SK-N-SH treated with all-trans-retinoic acid at 6 μM for 48 hours (cell line): ENCODE measurements around the gene PIGL.

Experiments used
- ISL1 ChIP-seq: fragments of 250-450 bp; sonication (Bioruptor Pico); IDR thresholded peaks from 2 replicates; pipeline ENCODE4 v2.1.2; 2022; ENCODE audit warnings: mild to moderate bottlenecking, moderate library complexity
- SNAI2 ChIP-seq: fragments of 250-450 bp; sonication (Bioruptor Pico); IDR thresholded peaks from 2 replicates; pipeline ENCODE4 v1.5.0; 2020; ENCODE audit warnings: mild to moderate bottlenecking, moderate library complexity
- TCF4 ChIP-seq: fragments of 250-450 bp; sonication (Bioruptor Pico); IDR thresholded peaks from 2 replicates; pipeline ENCODE4 v1.8.0; 2021; ENCODE audit warnings: mild to moderate bottlenecking, moderate library complexity, borderline replicate concordance
- TOX ChIP-seq: fragments of 250-450 bp; sonication (Bioruptor Pico); IDR thresholded peaks from 2 replicates; pipeline ENCODE4 v1.8.0; 2021; ENCODE audit warnings: mild to moderate bottlenecking, moderate library complexity, borderline replicate concordance
- ZNF565 ChIP-seq: fragments of 450-650 bp; formaldehyde crosslinking; conservative IDR thresholded peaks from 2 replicates; pipeline ENCODE4 v1.5.0; 2020; ENCODE audit warnings: low read depth, mild to moderate bottlenecking, moderate library complexity
- ZNF8 ChIP-seq: fragments of 450-650 bp; formaldehyde crosslinking; IDR thresholded peaks from 2 replicates; pipeline ENCODE4 v1.5.0; 2020; ENCODE audit warnings: mild to moderate bottlenecking, moderate library complexity
- TF ChIP-seq, protein P1 (sequence below): fragments of 250-450 bp; sonication (Bioruptor Pico); IDR thresholded peaks from 2 replicates; pipeline ENCODE4 v1.8.0; 2021; ENCODE audit warnings: low read depth, mild to moderate bottlenecking, moderate library complexity, borderline replicate concordance
- TF ChIP-seq, protein P2 (sequence below): fragments of 250-450 bp; sonication (Bioruptor Pico); IDR thresholded peaks from 2 replicates; pipeline ENCODE4 v1.5.1; 2021; ENCODE audit warnings: mild to moderate bottlenecking, moderate library complexity
- TF ChIP-seq, protein P3 (sequence below): fragments of 250-450 bp; sonication (Bioruptor Pico); IDR thresholded peaks from 2 replicates; pipeline ENCODE4 v1.5.0; 2020; ENCODE audit warnings: mild to moderate bottlenecking, moderate library complexity
- TF ChIP-seq, protein P4 (sequence below): fragments of 250-450 bp; sonication (Bioruptor Pico); IDR thresholded peaks from 2 replicates; pipeline ENCODE4 v1.8.0; 2020; ENCODE audit warnings: mild to moderate bottlenecking, moderate library complexity, borderline replicate concordance

DNA sequence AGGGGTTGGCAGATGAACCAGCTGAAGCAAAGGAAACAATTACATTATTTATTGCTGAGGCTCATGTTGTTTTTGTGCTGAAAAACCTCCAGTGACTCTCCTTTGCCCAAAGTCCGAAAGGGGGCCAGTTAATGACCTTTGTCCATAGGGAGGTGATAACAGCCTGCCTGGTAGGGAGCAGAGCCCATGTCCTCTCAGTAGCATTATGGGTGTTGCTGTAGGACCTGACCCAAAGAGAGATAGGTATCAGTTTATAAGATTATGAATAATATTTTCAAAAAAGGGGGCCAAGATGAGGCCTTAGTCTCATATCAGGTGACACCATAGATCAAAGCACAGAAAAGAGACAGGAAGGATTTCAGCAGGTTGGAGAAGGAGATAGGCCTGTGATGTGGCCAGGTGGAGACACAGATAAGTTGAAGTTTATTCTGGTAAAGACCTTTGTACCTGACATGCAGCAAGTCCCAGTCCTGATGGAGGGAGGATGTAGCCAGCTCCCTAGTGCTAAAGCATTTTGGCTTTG, 81.2 kb downstream of the PIGL start:
- TF ChIP-seq, protein P1, sequence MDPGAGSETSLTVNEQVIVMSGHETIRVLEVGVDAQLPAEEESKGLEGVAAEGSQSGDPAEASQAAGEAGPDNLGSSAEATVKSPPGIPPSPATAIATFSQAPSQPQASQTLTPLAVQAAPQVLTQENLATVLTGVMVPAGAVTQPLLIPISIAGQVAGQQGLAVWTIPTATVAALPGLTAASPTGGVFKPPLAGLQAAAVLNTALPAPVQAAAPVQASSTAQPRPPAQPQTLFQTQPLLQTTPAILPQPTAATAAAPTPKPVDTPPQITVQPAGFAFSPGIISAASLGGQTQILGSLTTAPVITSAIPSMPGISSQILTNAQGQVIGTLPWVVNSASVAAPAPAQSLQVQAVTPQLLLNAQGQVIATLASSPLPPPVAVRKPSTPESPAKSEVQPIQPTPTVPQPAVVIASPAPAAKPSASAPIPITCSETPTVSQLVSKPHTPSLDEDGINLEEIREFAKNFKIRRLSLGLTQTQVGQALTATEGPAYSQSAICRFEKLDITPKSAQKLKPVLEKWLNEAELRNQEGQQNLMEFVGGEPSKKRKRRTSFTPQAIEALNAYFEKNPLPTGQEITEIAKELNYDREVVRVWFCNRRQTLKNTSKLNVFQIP, result no peak
- TF ChIP-seq SNAI2 (CRISPR knock-in tag) (no peak), ISL1 (CRISPR knock-in tag) (no peak), TCF4 (CRISPR knock-in tag) (no peak), TOX (CRISPR knock-in tag) (no peak), ZNF565 (CRISPR knock-in tag) (no peak), ZNF8 (CRISPR knock-in tag) (no peak)
- TF ChIP-seq, protein P2, sequence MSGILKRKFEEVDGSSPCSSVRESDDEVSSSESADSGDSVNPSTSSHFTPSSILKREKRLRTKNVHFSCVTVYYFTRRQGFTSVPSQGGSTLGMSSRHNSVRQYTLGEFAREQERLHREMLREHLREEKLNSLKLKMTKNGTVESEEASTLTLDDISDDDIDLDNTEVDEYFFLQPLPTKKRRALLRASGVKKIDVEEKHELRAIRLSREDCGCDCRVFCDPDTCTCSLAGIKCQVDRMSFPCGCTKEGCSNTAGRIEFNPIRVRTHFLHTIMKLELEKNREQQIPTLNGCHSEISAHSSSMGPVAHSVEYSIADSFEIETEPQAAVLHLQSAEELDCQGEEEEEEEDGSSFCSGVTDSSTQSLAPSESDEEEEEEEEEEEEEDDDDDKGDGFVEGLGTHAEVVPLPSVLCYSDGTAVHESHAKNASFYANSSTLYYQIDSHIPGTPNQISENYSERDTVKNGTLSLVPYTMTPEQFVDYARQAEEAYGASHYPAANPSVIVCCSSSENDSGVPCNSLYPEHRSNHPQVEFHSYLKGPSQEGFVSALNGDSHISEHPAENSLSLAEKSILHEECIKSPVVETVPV (CRISPR knock-in tag), result no peak
- TF ChIP-seq, protein P3, sequence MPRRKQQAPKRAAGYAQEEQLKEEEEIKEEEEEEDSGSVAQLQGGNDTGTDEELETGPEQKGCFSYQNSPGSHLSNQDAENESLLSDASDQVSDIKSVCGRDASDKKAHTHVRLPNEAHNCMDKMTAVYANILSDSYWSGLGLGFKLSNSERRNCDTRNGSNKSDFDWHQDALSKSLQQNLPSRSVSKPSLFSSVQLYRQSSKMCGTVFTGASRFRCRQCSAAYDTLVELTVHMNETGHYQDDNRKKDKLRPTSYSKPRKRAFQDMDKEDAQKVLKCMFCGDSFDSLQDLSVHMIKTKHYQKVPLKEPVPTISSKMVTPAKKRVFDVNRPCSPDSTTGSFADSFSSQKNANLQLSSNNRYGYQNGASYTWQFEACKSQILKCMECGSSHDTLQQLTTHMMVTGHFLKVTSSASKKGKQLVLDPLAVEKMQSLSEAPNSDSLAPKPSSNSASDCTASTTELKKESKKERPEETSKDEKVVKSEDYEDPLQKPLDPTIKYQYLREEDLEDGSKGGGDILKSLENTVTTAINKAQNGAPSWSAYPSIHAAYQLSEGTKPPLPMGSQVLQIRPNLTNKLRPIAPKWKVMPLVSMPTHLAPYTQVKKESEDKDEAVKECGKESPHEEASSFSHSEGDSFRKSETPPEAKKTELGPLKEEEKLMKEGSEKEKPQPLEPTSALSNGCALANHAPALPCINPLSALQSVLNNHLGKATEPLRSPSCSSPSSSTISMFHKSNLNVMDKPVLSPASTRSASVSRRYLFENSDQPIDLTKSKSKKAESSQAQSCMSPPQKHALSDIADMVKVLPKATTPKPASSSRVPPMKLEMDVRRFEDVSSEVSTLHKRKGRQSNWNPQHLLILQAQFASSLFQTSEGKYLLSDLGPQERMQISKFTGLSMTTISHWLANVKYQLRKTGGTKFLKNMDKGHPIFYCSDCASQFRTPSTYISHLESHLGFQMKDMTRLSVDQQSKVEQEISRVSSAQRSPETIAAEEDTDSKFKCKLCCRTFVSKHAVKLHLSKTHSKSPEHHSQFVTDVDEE (CRISPR knock-in tag), result no peak
- TF ChIP-seq, protein P4, sequence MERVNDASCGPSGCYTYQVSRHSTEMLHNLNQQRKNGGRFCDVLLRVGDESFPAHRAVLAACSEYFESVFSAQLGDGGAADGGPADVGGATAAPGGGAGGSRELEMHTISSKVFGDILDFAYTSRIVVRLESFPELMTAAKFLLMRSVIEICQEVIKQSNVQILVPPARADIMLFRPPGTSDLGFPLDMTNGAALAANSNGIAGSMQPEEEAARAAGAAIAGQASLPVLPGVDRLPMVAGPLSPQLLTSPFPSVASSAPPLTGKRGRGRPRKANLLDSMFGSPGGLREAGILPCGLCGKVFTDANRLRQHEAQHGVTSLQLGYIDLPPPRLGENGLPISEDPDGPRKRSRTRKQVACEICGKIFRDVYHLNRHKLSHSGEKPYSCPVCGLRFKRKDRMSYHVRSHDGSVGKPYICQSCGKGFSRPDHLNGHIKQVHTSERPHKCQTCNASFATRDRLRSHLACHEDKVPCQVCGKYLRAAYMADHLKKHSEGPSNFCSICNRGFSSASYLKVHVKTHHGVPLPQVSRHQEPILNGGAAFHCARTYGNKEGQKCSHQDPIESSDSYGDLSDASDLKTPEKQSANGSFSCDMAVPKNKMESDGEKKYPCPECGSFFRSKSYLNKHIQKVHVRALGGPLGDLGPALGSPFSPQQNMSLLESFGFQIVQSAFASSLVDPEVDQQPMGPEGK (CRISPR knock-in tag), result no peak
